ENCODE results near the gene TOMM34. TPM values are rescaled to one million over a fixed set of nuclear protein-coding genes. Genes with fewer than 3 reads are reported as not detected.

Gene TOMM34
- total and polyA plus RNA-seq, 2 of the 13 experiments (the other 11 are each of a cell fraction or from before 2014, with no cell fraction given), result 36.2 to 52.0 TPM

DNA sequence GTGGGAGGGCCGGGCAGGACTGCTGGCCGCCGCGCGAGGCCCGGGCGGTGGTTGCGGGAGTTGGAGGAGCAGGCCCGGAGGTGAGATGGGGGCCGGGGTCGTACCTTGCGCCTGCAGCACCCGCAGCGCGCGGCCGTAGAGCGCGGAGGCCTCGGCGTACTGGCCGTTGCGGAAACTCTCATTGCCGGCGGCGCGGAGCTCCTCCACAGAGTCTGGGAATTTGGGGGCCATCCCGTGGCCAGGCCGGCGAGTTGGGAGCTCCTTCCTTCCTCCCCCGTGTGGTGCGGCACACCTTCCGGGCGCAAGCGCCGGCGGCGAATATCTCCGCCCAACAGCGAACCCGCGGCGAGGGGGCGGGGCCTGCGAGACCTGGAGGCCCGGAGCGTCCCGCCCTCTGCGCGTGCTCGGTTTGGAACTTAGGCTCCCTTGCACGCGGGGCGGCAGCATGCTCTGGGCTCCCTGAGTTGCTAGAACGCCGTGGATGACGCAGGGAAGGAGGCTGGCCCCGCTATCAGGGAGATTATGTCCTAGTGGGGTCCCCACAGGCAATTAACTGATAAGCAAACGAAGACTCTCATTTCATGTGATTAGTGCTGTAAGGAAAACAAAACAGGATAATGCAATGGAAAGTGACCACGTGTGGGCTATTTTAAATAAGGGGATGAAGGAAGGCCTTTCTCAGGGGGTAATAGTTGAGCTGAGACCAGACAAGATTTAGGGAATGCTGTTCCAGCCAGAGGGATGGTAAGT lies at the start of gene TOMM34 (continued):
- TF ChIP-seq, protein P1, sequence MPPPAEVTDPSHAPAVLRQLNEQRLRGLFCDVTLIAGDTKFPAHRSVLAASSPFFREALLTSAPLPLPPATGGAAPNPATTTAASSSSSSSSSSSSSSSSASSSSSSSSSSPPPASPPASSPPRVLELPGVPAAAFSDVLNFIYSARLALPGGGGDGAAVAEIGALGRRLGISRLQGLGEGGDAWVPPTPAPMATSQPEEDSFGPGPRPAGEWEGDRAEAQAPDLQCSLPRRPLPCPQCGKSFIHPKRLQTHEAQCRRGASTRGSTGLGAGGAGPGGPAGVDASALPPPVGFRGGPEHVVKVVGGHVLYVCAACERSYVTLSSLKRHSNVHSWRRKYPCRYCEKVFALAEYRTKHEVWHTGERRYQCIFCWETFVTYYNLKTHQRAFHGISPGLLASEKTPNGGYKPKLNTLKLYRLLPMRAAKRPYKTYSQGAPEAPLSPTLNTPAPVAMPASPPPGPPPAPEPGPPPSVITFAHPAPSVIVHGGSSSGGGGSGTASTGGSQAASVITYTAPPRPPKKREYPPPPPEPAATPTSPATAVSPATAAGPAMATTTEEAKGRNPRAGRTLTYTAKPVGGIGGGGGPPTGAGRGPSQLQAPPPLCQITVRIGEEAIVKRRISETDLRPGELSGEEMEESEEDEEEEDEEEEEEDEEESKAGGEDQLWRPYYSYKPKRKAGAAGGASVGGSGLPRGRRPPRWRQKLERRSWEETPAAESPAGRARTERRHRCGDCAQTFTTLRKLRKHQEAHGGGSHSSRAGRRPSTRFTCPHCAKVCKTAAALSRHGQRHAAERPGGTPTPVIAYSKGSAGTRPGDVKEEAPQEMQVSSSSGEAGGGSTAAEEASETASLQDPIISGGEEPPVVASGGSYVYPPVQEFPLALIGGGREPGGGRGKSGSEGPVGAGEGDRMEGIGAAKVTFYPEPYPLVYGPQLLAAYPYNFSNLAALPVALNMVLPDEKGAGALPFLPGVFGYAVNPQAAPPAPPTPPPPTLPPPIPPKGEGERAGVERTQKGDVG (CRISPR knock-in tag; IDR thresholded peaks at IDR 0.05; ENCODE audit: borderline replicate concordance), result peak; percentile 92; the same call in 1 of the 2 replicates
- TF ChIP-seq EEA1 (CRISPR knock-in tag; IDR thresholded peaks at IDR 0.05; ENCODE audit: borderline replicate concordance), result peak; percentile 98
- peak; percentile 89 for TF ChIP-seq ZBTB2 (CRISPR knock-in tag; IDR thresholded peaks at IDR 0.05; ENCODE audit: low read depth)
- peak; percentile 89; the same call in 1 of the 2 replicates for TF ChIP-seq ZFYVE20 (CRISPR knock-in tag; IDR thresholded peaks at IDR 0.05; ENCODE audit: borderline replicate concordance, low read depth)
- TF ChIP-seq POLR2G (IDR thresholded peaks at IDR 0.05; ENCODE audit: low read depth, low read length), result peak; percentile 98
- peak; percentile 80 for TF ChIP-seq ELF1 (CRISPR knock-in tag; IDR thresholded peaks at IDR 0.05)
- TF ChIP-seq ZNF256 (CRISPR knock-in tag; conservative IDR thresholded peaks at IDR 0.05), result peak; percentile 76
- no peak for TF ChIP-seq ZNF597 (CRISPR knock-in tag; IDR thresholded peaks at IDR 0.05)
- TF ChIP-seq JUN (CRISPR knock-in tag; IDR thresholded peaks at IDR 0.05), result peak; percentile 68; the same call in 1 of the 2 replicates
- TF ChIP-seq ZNF503 (CRISPR knock-in tag; IDR thresholded peaks at IDR 0.05), result peak; percentile 90
- TF ChIP-seq ZBTB3 (CRISPR knock-in tag; IDR thresholded peaks at IDR 0.05; ENCODE audit: borderline replicate concordance, low read depth), result peak; percentile 79; the same call in 1 of the 2 replicates
- TF ChIP-seq AGO1 (IDR thresholded peaks at IDR 0.05; ENCODE audit: low read depth, low read length, poor library complexity, severe bottlenecking), result peak; percentile 83
- peak; percentile 72 for TF ChIP-seq ZNF770 (CRISPR knock-in tag; IDR thresholded peaks at IDR 0.05)
